Natural killer cell (primary cell): ENCODE results near the gene SMPD1. TPM values are rescaled to one million over a fixed set of nuclear protein-coding genes. Genes with fewer than 3 reads are reported as not detected.

ENCODE experiments used
- ATAC-seq, 3 donors: fragments of 150-1000 bp in 2 of 3; fragments of 200-7000 bp in 1 of 3; cut with Tn5 transposase; 1 replicate in 1 of 3; 2 replicates in 2 of 3; pipeline ENCODE4 v1.10.0; 2021; ENCODE audit warnings: mild to moderate bottlenecking in 2 of 3, moderate library complexity in 2 of 3
- DNase-seq, 2 donors: peaks; one replicate each; pipeline versions ENCODE4 v3.0.0 to v3.0.0-alpha.2; 2013 to 2021; ENCODE audit warnings: mixed read lengths in 1 of 2
- H3K27ac ChIP-seq: one replicate; pipeline ENCODE4 v1.5.1; 2013; ENCODE audit warnings: mild to moderate bottlenecking, low read length
- H3K27me3 ChIP-seq: one replicate; pipeline ENCODE4 v1.6.1; 2013; ENCODE audit warnings: low read length; ENCODE audit not compliant: control insufficient read depth, insufficient read depth
- H3K36me3 ChIP-seq: one replicate; pipeline ENCODE4 v1.6.1; 2013; ENCODE audit warnings: low read length; ENCODE audit not compliant: control insufficient read depth, insufficient read depth
- H3K4me1 ChIP-seq: one replicate; pipeline ENCODE4 v1.6.1; 2013; ENCODE audit warnings: low read length; ENCODE audit not compliant: control insufficient read depth, insufficient read depth
- H3K4me3 ChIP-seq: one replicate; pipeline ENCODE4 v1.5.1; 2013; ENCODE audit warnings: low read length
- H3K9me3 ChIP-seq: one replicate; pipeline ENCODE4 v1.6.1; 2013; ENCODE audit warnings: low read length; ENCODE audit not compliant: control insufficient read depth, insufficient read depth
- H3K27ac Mint-ChIP-seq, 2 donors: one replicate each; pipeline ENCODE4 v1.8.0; 2022; ENCODE audit warnings: mild to moderate bottlenecking in 2 of 2, mixed read lengths in 2 of 2, moderate library complexity in 1 of 2
- H3K27me3 Mint-ChIP-seq, 2 donors: one replicate each; pipeline ENCODE4 v1.8.0; 2022; ENCODE audit warnings: low read depth in 2 of 2, mixed read lengths in 2 of 2
- H3K36me3 Mint-ChIP-seq: one replicate; pipeline ENCODE4 v1.8.0; 2022; ENCODE audit warnings: mixed read lengths
- H3K4me1 Mint-ChIP-seq, 2 donors: one replicate each; pipeline ENCODE4 v1.8.0; 2022; ENCODE audit warnings: mixed read lengths in 2 of 2
- H3K4me3 Mint-ChIP-seq: one replicate; pipeline ENCODE4 v1.8.0; 2022; ENCODE audit warnings: mild to moderate bottlenecking, moderate library complexity, mixed read lengths
- H3K9me3 Mint-ChIP-seq, 2 donors: one replicate each; pipeline ENCODE4 v1.8.0; 2022; ENCODE audit warnings: mixed read lengths in 2 of 2
- WGBS: methylation state at CpG from one replicate; pipeline ENCODE4 v1.1.7; 2013; ENCODE audit warnings: missing lambda C conversion rate; ENCODE audit not compliant: insufficient coverage; 5-methylcytosine and 5-hydroxymethylcytosine counted together
- intact Hi-C: fragments of 100-400 bp; cut with micrococcal nuclease; formaldehyde crosslinking; loops from one replicate; pipeline ENCODE4 v1.14.2; 2022
- total RNA-seq, 4 donors: library from RNA; stranded (reverse); fragments of 120-200 nt in 1 of 4; gene quantifications; one replicate each; pipeline versions ENCODE4 v1.2.3 to v1.2.4, GENCODE V29; 2013 to 2022
- TF ChIP-seq, protein P1 (sequence below): fragments of 200-600 bp; IDR thresholded peaks from one replicate; pipeline ENCODE4 v1.8.0; 2022; ENCODE audit warnings: antibody characterized with exemption

The SMPD1 gene
- total RNA-seq, 3 donors from 2014 or later (not counting 1 experiment from before 2014, with no cell fraction given) = 52.7 to 63.3 (median 56.1) TPM

DNA sequence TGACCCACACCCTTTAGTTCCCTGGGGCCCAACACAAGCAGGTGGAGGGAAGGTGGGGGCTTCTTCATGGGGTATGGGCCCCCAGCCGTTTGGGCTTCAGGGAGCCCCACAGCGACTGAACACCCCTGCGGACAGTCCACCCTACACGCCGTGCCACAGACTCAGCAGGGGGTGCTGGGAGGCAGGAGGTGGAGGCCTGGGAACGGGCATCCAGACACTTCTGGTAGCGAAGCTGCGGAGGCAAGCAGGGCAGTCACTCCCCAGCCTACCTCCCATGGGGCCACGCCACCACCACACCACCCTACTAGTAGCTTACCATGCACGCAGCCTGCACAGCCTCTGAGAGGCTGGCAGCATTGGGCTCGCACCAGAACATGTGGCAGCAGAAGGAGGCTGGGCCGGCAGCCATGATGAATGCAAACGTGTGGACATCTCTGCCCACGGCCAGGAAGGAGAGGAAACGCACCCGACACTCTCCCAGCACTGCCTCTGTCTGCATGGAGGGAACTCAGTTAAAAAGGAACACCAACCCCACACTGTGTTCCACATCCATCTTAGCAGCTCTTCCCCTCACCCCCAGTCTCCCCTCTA, 5.3 kb downstream of the SMPD1 start:
- peaks cover 26% of the 10 kb centered on the region for H3K36me3 ChIP-seq
- no peak overlapping the region for H3K4me3 Mint-ChIP-seq
- H3K4me3 ChIP-seq = no peak overlapping the region
- H3K27me3 ChIP-seq = no peaks in the 10 kb centered on the region
- no peaks in the 10 kb centered on the region for H3K9me3 Mint-ChIP-seq
- no peak for ATAC-seq
- H3K27ac ChIP-seq = no peak overlapping the region
- DNase-seq = no peak
- H3K4me1 Mint-ChIP-seq = peaks cover 21 to 31% of the 10 kb centered on the region in 2 donors
- H3K36me3 Mint-ChIP-seq = no peaks in the 10 kb centered on the region
- no peaks in the 10 kb centered on the region for H3K27me3 Mint-ChIP-seq
- WGBS = 90% methylated on average over 14 of the region's 16 CpGs
- peaks cover 17% of the 10 kb centered on the region for H3K4me1 ChIP-seq
- intact Hi-C loops = loop anchor here (10.0 kb wide), 1 partner anchor 219 kb away; the partner anchor contains the start of genes TAF10 and TPP1
- H3K27ac Mint-ChIP-seq = peak overlapping the region in 1 of 2 donors; percentile 31
- TF ChIP-seq, protein P1, sequence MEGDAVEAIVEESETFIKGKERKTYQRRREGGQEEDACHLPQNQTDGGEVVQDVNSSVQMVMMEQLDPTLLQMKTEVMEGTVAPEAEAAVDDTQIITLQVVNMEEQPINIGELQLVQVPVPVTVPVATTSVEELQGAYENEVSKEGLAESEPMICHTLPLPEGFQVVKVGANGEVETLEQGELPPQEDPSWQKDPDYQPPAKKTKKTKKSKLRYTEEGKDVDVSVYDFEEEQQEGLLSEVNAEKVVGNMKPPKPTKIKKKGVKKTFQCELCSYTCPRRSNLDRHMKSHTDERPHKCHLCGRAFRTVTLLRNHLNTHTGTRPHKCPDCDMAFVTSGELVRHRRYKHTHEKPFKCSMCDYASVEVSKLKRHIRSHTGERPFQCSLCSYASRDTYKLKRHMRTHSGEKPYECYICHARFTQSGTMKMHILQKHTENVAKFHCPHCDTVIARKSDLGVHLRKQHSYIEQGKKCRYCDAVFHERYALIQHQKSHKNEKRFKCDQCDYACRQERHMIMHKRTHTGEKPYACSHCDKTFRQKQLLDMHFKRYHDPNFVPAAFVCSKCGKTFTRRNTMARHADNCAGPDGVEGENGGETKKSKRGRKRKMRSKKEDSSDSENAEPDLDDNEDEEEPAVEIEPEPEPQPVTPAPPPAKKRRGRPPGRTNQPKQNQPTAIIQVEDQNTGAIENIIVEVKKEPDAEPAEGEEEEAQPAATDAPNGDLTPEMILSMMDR = no peak
- H3K9me3 ChIP-seq = no peaks in the 10 kb centered on the region

DNA sequence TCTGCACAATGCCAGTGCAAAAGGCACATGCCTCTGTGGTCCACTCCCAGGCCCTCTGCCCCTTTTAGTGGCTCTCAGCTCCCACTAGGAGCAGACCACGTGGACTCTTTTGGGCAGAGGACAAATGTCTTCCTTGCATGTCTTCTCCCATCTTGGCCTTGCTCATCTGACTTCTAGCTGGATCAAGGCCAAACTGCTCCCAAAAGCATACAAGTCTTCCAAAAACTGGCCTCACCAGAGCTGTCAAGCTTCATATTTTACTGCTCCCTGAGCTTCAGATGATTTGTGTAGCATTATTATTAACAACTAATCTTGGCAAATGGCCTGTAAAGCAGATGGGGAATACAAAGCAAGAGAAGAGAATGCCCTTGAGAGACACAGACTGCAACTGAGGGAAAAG, 6.9 kb downstream of the SMPD1 start:
- no peak overlapping the region for H3K27ac Mint-ChIP-seq
- no peak for ATAC-seq
- peaks cover 13 to 31% of the 10 kb centered on the region in 2 donors for H3K4me1 Mint-ChIP-seq
- Histone ChIP-seq H3K4me1 (peaks cover 15% of the 10 kb centered on the region), H3K9me3 (no peaks in the 10 kb centered on the region), H3K36me3 (peaks cover 27% of the 10 kb centered on the region), H3K4me3 (no peak overlapping the region), H3K27me3 (no peaks in the 10 kb centered on the region), H3K27ac (no peak overlapping the region)
- 80% methylated on average over 1 of the region's 1 CpG for WGBS
- TF ChIP-seq, protein P1 = no peak
- no peaks in the 10 kb centered on the region for H3K36me3 Mint-ChIP-seq
- intact Hi-C loops = loop anchor here (10.0 kb wide), 1 partner anchor 218 kb away; the partner anchor contains the start of genes TAF10 and TPP1
- no peak for DNase-seq
- H3K9me3 Mint-ChIP-seq = no peaks in the 10 kb centered on the region
- no peak overlapping the region for H3K4me3 Mint-ChIP-seq
- H3K27me3 Mint-ChIP-seq = no peaks in the 10 kb centered on the region

DNA sequence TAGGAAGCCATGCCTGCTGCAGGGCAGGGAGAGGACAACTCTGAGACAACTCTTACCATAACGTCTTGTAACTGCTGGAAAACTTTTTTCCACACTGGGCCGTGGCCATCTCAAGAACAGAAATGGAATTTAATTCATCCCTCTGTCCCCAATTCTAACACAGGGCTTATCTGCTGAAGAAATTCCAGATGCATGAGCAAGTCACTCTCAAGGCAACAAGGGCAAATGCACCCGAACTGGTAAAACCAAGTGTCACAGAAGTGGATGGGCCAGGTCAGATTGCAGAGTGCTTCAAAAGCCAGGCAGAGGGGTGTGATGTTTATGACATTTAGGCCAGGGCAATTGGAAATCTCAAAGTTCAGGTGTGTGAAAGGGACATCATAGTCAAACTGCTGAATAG, 7.4 kb downstream of the SMPD1 start:
- H3K27me3 Mint-ChIP-seq = no peaks in the 10 kb centered on the region
- Histone ChIP-seq H3K36me3 (peaks cover 27% of the 10 kb centered on the region), H3K27me3 (no peaks in the 10 kb centered on the region), H3K9me3 (no peaks in the 10 kb centered on the region), H3K4me1 (peaks cover 18% of the 10 kb centered on the region), H3K27ac (no peak overlapping the region), H3K4me3 (no peak overlapping the region)
- H3K27ac Mint-ChIP-seq = no peak overlapping the region
- no peak overlapping the region for H3K4me3 Mint-ChIP-seq
- no peaks in the 10 kb centered on the region for H3K36me3 Mint-ChIP-seq
- DNase-seq = no peak
- WGBS = 92% methylated on average over 3 of the region's 3 CpGs
- intact Hi-C loops = loop anchor here (10.0 kb wide), 1 partner anchor 217 kb away; the partner anchor contains the start of genes TAF10 and TPP1
- peaks cover 16 to 33% of the 10 kb centered on the region in 2 donors for H3K4me1 Mint-ChIP-seq
- no peaks in the 10 kb centered on the region for H3K9me3 Mint-ChIP-seq
- ATAC-seq = no peak
- TF ChIP-seq, protein P1 = no peak
